LHCN-M2 (cell line): ENCODE data around the gene DLX4. TPM values are rescaled to one million over a fixed set of nuclear protein-coding genes. Genes with fewer than 3 reads are reported as not detected.

Experiments
- DNase-seq: peaks from one replicate; pipeline ENCODE4 v3.0.0-alpha.2; 2012; ENCODE audit warnings: low read depth
- total RNA-seq: library from RNA; depleted of rRNA; stranded (reverse); fragments of >200 nt; gene quantifications from 2 replicates; pipeline ENCODE4 v1.2.3, GENCODE V29; 2014; rRNA removed

The DLX4 gene
- total RNA-seq, 1 experiment from 2014 or later = 0.06 TPM

- DNase-seq = no peak
Observed at GRCh38 chr17:50003911-50004310, 34.9 kb downstream of the DLX4 start.

GRCh38 chr17:50009282-50009681 lies 40.3 kb downstream of the DLX4 start:
- no peak for DNase-seq

GRCh38 chr17:50013079-50013478 lies 44.1 kb downstream of the DLX4 start:
- DNase-seq = no peak

- DNase-seq = no peak
Observed at GRCh38 chr17:50014471-50015088, 45.6 kb downstream of the DLX4 start.

DNA sequence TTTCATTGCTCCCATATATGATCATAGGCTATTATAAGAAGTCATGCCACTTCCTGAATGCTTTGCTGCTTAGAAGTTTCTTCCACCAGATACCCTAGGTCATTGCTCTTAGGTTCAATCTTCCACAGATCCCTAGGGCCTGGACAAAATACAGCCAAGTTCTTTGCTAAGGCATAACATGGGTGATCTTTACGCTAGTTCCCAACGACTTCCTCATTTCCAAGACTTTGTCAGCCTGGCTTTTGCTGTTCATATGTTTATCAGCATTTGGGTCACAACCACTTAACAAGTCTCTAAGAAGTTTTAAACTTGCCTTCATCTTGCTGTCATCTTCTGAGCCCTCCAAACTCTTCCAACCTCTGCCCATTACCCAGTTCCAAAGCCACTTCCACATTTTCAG lies 46.2 kb downstream of the DLX4 start:
- no peak for DNase-seq

DNA sequence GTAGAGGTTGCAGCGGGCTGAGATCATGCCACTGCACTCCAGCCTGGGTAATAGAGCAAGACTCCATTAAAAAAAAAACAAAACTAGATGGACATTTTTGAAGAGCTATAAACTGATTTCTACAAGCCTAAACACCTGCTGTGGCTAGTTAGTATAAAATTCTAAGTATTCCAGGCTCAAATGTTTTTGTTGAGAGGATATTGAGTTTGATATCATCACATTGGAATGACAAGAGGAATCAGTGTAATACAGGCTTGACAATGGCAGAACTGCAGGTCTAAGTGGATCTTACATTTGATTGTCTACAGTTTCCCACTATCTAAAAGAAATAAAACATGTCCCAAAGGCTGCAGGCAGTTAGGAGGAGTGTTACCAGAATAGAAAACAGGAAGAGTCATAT lies 49.9 kb downstream of the DLX4 start:
- peak; percentile 50 for DNase-seq

DNA sequence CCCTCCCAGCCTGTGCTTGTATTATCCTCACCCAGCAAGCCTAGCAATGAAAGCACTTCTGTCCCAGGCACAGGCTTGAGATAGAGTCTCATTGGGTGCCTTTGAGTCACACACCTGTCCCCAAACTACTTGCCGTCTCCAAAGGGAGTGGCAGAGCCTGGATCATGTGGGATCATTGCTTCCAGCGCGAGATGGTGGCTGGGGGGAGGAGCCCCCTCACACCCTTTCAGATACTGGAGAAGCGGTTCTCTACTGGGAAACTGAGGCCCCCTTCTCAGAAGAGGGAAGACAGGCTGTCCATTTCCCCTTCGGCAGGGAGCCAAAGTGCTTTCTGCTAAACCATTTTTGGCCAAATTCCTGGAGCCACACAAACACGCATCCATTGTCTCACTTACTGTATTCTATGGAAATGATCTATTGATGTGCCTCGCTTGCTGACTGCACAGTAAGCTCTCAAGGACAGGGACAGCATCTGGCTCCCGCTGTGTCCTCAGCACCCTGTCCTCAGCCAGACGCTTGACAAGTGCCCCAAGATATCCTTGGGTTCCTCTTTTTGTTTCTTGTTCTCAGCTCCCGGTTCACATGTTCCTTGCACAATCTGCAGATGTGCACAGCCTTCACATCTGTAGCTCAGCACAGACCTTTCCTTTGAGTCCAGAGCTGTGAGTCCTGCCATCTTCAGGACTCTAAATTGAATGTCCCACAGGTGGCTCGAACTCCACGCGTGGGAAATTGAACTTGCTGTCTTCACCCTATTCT lies 52.0 kb downstream of the DLX4 start:
- DNase-seq = no peak

GRCh38 chr17:50021681-50022370 lies 52.8 kb downstream of the DLX4 start:
- DNase-seq = no peak

- DNase-seq = no peak
Observed at GRCh38 chr17:50022463-50023130, 53.6 kb downstream of the DLX4 start.

GRCh38 chr17:50023520-50023919 lies 54.5 kb downstream of the DLX4 start:
- DNase-seq = no peak

Other genes with a start within 250 kb of the DLX4 start
- gene FAM117A, start 205.1 kb upstream of the DLX4 start, total RNA-seq = 14.8 and 15.5 TPM in 2 replicates
- 36.3 and 38.2 TPM in 2 replicates for gene KAT7, start 180.5 kb upstream of the DLX4 start, total RNA-seq
- not detected in 2 replicates for gene TAC4, start 121.1 kb upstream of the DLX4 start, total RNA-seq
- gene DLX3, start 26.0 kb downstream of the DLX4 start, total RNA-seq = 0.29 and 0.32 TPM in 2 replicates
- 382 and 426 TPM in 2 replicates for gene ITGA3, start 86.9 kb downstream of the DLX4 start, total RNA-seq
- 22.3 and 22.5 TPM in 2 replicates for gene PDK2, start 126.2 kb downstream of the DLX4 start, total RNA-seq
- 1.1 and 1.6 TPM in 2 replicates for gene SAMD14, start 161.0 kb downstream of the DLX4 start, total RNA-seq
- gene PPP1R9B, start 181.5 kb downstream of the DLX4 start, total RNA-seq = 40.6 and 42.7 TPM in 2 replicates
- 200 and 207 TPM in 2 replicates for gene SGCA, start 196.8 kb downstream of the DLX4 start, total RNA-seq
- 339 and 356 TPM in 2 replicates for gene COL1A1, start 232.4 kb downstream of the DLX4 start, total RNA-seq